ENCODE results near the gene BTF3.

Gene BTF3

GRCh38 chr5:73514418-73514817, 16.2 kb downstream of the BTF3 start:
- Histone ChIP-seq H4K20me1 (ENCODE audit: insufficient read depth, low read length, poor library complexity, severe bottlenecking) (no peaks in the 10 kb centered on the region), H3K9me2 (replicated peaks; ENCODE audit: low read depth, low read length) (no peaks in the 10 kb centered on the region), H3K79me2 (ENCODE audit: insufficient read depth, low read length) (no peaks in the 10 kb centered on the region), H3K36me3 (ENCODE audit: insufficient read depth, low read length) (no peaks in the 10 kb centered on the region), H3K9me3 (ENCODE audit: insufficient read depth, low read depth, low read length) (no peaks in the 10 kb centered on the region), H2AFZ (ENCODE audit: low read length) (no peak overlapping the region), H3K4me1 (ENCODE audit: insufficient read depth, low read length, poor library complexity, severe bottlenecking) (no peaks in the 10 kb centered on the region), H3F3A (ENCODE audit: low read depth) (no peaks in the 10 kb centered on the region), H3K4me2 (ENCODE audit: low read depth, low read length, poor library complexity, severe bottlenecking) (no peak overlapping the region), H3K27me3 (ENCODE audit: insufficient read depth, low read length, poor library complexity, severe bottlenecking) (no peaks in the 10 kb centered on the region), H3K9ac (ENCODE audit: low read depth, low read length, poor library complexity, severe bottlenecking) (no peak overlapping the region), H3K4me3 (ENCODE audit: low read length, poor library complexity, severe bottlenecking) (no peak overlapping the region)
- TF ChIP-seq EZH2phosphoT487 (IDR thresholded peaks at IDR 0.05; ENCODE audit: borderline replicate concordance) (no peak), CTCF (conservative IDR thresholded peaks at IDR 0.05; ENCODE audit: low read length) (no peak)

GRCh38 chr5:73515232-73515631, 17.0 kb downstream of the BTF3 start:
- no peak for TF ChIP-seq CTCF (conservative IDR thresholded peaks at IDR 0.05; ENCODE audit: low read length)
- no peak for TF ChIP-seq EZH2phosphoT487 (IDR thresholded peaks at IDR 0.05; ENCODE audit: borderline replicate concordance)
- H3K4me2 ChIP-seq (ENCODE audit: low read depth, low read length, poor library complexity, severe bottlenecking) = no peak overlapping the region

GRCh38 chr5:73519531-73520283, 21.5 kb downstream of the BTF3 start:
- no peak overlapping the region for H3K9ac ChIP-seq (ENCODE audit: low read depth, low read length, poor library complexity, severe bottlenecking)
- H3K27me3 ChIP-seq (ENCODE audit: insufficient read depth, low read length, poor library complexity, severe bottlenecking) = no peaks in the 10 kb centered on the region
- TF ChIP-seq CTCF (conservative IDR thresholded peaks at IDR 0.05; ENCODE audit: low read length) = peak; percentile 80
- no peak for TF ChIP-seq EZH2phosphoT487 (IDR thresholded peaks at IDR 0.05; ENCODE audit: borderline replicate concordance)
- no peaks in the 10 kb centered on the region for H3K36me3 ChIP-seq (ENCODE audit: insufficient read depth, low read length)
- H2AFZ ChIP-seq (ENCODE audit: low read length) = peak overlapping the region; percentile 26
- H3K4me1 ChIP-seq (ENCODE audit: insufficient read depth, low read length, poor library complexity, severe bottlenecking) = no peaks in the 10 kb centered on the region
- no peaks in the 10 kb centered on the region for H4K20me1 ChIP-seq (ENCODE audit: insufficient read depth, low read length, poor library complexity, severe bottlenecking)
- no peaks in the 10 kb centered on the region for H3K9me2 ChIP-seq (replicated peaks; ENCODE audit: low read depth, low read length)
- H3K79me2 ChIP-seq (ENCODE audit: insufficient read depth, low read length) = no peaks in the 10 kb centered on the region
- no peak overlapping the region for H3K4me3 ChIP-seq (ENCODE audit: low read length, poor library complexity, severe bottlenecking)
- no peaks in the 10 kb centered on the region for H3F3A ChIP-seq (ENCODE audit: low read depth)
- H3K4me2 ChIP-seq (ENCODE audit: low read depth, low read length, poor library complexity, severe bottlenecking) = no peak overlapping the region
- no peaks in the 10 kb centered on the region for H3K9me3 ChIP-seq (ENCODE audit: insufficient read depth, low read depth, low read length)

More at GRCh38 chr5:73515232-73515631, 17.0 kb downstream of the BTF3 start:
- H3K9me2 ChIP-seq (replicated peaks; ENCODE audit: low read depth, low read length) = no peaks in the 10 kb centered on the region
- no peaks in the 10 kb centered on the region for H3F3A ChIP-seq (ENCODE audit: low read depth)
- H3K9me3 ChIP-seq (ENCODE audit: insufficient read depth, low read depth, low read length) = no peaks in the 10 kb centered on the region
- H3K79me2 ChIP-seq (ENCODE audit: insufficient read depth, low read length) = no peaks in the 10 kb centered on the region
- H3K4me3 ChIP-seq (ENCODE audit: low read length, poor library complexity, severe bottlenecking) = no peak overlapping the region
- no peak overlapping the region for H3K9ac ChIP-seq (ENCODE audit: low read depth, low read length, poor library complexity, severe bottlenecking)
- H3K36me3 ChIP-seq (ENCODE audit: insufficient read depth, low read length) = no peaks in the 10 kb centered on the region
- H3K4me1 ChIP-seq (ENCODE audit: insufficient read depth, low read length, poor library complexity, severe bottlenecking) = no peaks in the 10 kb centered on the region
- no peaks in the 10 kb centered on the region for H4K20me1 ChIP-seq (ENCODE audit: insufficient read depth, low read length, poor library complexity, severe bottlenecking)
- no peak overlapping the region for H2AFZ ChIP-seq (ENCODE audit: low read length)
- no peaks in the 10 kb centered on the region for H3K27me3 ChIP-seq (ENCODE audit: insufficient read depth, low read length, poor library complexity, severe bottlenecking)
